ENCODE results near the gene TGFBI.

The TGFBI gene

DNA sequence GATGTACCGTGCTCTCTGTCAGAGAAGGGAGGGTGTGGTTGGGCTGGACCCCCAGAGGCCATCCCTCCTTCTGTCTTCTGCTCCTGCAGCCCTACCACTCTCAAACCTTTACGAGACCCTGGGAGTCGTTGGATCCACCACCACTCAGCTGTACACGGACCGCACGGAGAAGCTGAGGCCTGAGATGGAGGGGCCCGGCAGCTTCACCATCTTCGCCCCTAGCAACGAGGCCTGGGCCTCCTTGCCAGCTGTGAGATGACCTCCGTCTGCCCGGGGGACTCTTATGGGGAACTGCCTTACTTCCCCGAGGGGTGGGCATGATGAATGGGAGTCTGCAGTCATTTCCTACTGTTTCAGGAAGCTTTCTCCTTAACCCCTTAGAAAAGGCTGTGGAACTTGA is 17.5 kb downstream of the TGFBI start:
- H3K36me3 ChIP-seq (ENCODE audit: low read depth), result peaks cover 100% of the 10 kb centered on the region
- H3K4me1 ChIP-seq (ENCODE audit: insufficient read depth, poor library complexity, severe bottlenecking), result peaks cover under 1% of the 10 kb centered on the region
- peak; percentile 51 for DNase-seq (ENCODE audit: low spot score)
- no peak overlapping the region for H3K4me3 ChIP-seq (ENCODE audit: severe bottlenecking)
- no peaks in the 10 kb centered on the region for H3K27me3 ChIP-seq (ENCODE audit: insufficient read depth, poor library complexity, severe bottlenecking)
- peak overlapping the region; percentile 75 for H3K27ac ChIP-seq (ENCODE audit: poor library complexity, severe bottlenecking)
- ATAC-seq (ENCODE audit: low read depth), result no peak
- TF ChIP-seq, protein P1, sequence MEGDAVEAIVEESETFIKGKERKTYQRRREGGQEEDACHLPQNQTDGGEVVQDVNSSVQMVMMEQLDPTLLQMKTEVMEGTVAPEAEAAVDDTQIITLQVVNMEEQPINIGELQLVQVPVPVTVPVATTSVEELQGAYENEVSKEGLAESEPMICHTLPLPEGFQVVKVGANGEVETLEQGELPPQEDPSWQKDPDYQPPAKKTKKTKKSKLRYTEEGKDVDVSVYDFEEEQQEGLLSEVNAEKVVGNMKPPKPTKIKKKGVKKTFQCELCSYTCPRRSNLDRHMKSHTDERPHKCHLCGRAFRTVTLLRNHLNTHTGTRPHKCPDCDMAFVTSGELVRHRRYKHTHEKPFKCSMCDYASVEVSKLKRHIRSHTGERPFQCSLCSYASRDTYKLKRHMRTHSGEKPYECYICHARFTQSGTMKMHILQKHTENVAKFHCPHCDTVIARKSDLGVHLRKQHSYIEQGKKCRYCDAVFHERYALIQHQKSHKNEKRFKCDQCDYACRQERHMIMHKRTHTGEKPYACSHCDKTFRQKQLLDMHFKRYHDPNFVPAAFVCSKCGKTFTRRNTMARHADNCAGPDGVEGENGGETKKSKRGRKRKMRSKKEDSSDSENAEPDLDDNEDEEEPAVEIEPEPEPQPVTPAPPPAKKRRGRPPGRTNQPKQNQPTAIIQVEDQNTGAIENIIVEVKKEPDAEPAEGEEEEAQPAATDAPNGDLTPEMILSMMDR (IDR thresholded peaks at IDR 0.05; ENCODE audit: poor library complexity, severe bottlenecking), result no peak
- H3K9me3 ChIP-seq (ENCODE audit: severe bottlenecking), result no peaks in the 10 kb centered on the region

DNA sequence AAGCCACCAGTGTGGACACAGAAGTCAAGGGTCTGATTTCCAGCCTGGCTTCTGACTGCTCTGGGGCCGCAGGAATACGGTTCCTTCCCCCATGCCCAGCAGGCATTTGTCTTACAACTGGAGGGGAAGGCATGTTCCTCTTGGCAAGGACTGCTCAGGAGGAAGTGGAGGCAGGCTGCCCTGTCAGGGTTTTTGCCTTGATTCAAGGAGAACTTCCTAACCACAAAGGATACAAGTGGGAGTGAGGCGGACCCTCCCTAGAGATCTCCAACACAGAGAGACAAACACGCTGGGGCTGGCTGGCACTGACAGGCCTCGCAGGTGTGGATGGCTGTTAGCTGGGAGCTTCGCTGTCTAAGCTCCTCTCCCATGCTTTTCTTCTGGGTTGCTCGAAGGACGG is 19.1 kb downstream of the TGFBI start:
- peak; percentile 41 for DNase-seq (ENCODE audit: low spot score)
- Histone ChIP-seq H3K4me1 (ENCODE audit: insufficient read depth, poor library complexity, severe bottlenecking) (peaks cover 7% of the 10 kb centered on the region), H3K9me3 (ENCODE audit: severe bottlenecking) (no peaks in the 10 kb centered on the region), H3K4me3 (ENCODE audit: severe bottlenecking) (no peak overlapping the region), H3K27me3 (ENCODE audit: insufficient read depth, poor library complexity, severe bottlenecking) (no peaks in the 10 kb centered on the region), H3K27ac (ENCODE audit: poor library complexity, severe bottlenecking) (peak overlapping the region; percentile 75), H3K36me3 (ENCODE audit: low read depth) (peaks cover 100% of the 10 kb centered on the region)
- no peak for ATAC-seq (ENCODE audit: low read depth)
- TF ChIP-seq, protein P1 (IDR thresholded peaks at IDR 0.05; ENCODE audit: poor library complexity, severe bottlenecking), result no peak

DNA sequence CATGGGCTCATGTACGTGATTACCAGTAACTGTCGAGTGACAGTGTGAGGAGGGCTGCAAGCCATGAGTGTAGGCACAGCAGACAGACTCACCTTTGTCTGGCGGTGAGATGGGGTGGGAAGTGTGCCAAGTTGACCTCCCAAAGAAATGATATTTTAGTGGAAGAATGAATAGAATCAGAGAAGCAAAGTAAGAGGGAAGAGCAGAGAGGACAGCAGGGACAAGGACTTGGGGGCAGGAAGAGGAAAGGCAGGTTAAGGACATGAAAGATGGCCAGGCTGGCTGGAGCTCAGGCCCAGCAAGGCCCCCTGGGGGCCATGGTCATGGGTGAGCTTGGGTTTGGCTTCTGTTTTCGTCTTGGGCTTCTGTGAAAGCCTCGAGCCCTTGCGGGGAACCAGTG is 20.2 kb downstream of the TGFBI start:
- DNase-seq (ENCODE audit: low spot score), result no peak
- no peak for ATAC-seq (ENCODE audit: low read depth)
- H3K27ac ChIP-seq (ENCODE audit: poor library complexity, severe bottlenecking), result peak overlapping the region; percentile 75
- peaks cover 18% of the 10 kb centered on the region for H3K4me1 ChIP-seq (ENCODE audit: insufficient read depth, poor library complexity, severe bottlenecking)
- TF ChIP-seq, protein P1 (IDR thresholded peaks at IDR 0.05; ENCODE audit: poor library complexity, severe bottlenecking), result no peak
- H3K36me3 ChIP-seq (ENCODE audit: low read depth), result peaks cover 98% of the 10 kb centered on the region
- no peaks in the 10 kb centered on the region for H3K9me3 ChIP-seq (ENCODE audit: severe bottlenecking)
- H3K4me3 ChIP-seq (ENCODE audit: severe bottlenecking), result no peak overlapping the region
- no peaks in the 10 kb centered on the region for H3K27me3 ChIP-seq (ENCODE audit: insufficient read depth, poor library complexity, severe bottlenecking)

DNA sequence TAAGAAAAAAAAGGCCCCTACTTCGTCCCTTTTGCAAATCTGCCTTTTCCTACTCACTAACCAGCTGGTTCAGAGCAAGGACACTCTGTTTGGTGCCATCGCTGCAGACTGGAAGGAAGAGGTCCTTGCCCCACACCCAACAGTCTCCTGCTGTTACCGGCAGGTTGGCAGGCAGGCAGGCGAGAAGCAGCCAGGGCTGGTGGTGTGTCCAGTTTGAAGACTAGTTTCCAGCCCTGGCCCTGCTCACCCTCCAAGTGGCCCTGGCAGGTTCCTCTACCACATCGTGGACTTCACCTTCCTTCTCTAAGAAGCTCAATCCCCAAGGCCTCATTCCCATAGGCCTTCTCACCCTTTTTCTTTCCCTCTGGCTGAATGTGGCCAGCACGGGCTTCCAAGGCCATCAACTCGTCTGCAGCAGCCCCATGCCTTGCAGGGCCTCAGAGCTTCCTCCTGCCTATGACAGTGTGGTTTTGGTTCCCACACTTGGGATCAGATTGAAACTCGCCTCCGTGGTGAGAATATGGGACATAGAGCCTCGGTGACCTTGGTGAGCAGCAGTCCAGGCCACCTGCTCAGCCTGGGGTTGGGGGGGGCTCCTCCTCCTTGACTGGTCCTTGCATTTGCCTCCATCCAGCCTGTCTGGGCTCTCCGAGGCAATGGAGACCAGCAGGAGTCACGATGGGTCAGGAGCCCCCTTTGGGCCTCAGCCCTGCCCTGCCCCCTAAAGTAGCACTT is 22.9 kb downstream of the TGFBI start:
- peaks cover 24% of the 10 kb centered on the region for H3K4me1 ChIP-seq (ENCODE audit: insufficient read depth, poor library complexity, severe bottlenecking)

More for the DNA sequence above, 22.9 kb downstream of the TGFBI start:
- Histone ChIP-seq H3K9me3 (ENCODE audit: severe bottlenecking) (no peaks in the 10 kb centered on the region), H3K27me3 (ENCODE audit: insufficient read depth, poor library complexity, severe bottlenecking) (no peaks in the 10 kb centered on the region), H3K36me3 (ENCODE audit: low read depth) (peaks cover 98% of the 10 kb centered on the region), H3K27ac (ENCODE audit: poor library complexity, severe bottlenecking) (peak overlapping the region; percentile 75), H3K4me3 (ENCODE audit: severe bottlenecking) (no peak overlapping the region)
- no peak for DNase-seq (ENCODE audit: low spot score)
- TF ChIP-seq, protein P1 (IDR thresholded peaks at IDR 0.05; ENCODE audit: poor library complexity, severe bottlenecking), result no peak
- no peak for ATAC-seq (ENCODE audit: low read depth)
